Lower leg skin (tissue), 4 donors: ENCODE data around the gene TOP2B. TPM values are rescaled to one million over a fixed set of nuclear protein-coding genes. Genes with fewer than 3 reads are reported as not detected.

ENCODE experiments used
- DNase-seq, 2 donors: peaks; one replicate each; pipeline ENCODE4 v3.0.0-alpha.2; 2019; ENCODE audit warnings: low spot score in 2 of 2
- H3K4me3 ChIP-seq: fragments of 200-600 bp; sonication (generic); 2 replicates; pipeline ENCODE4 v1.5.1; 2017; ENCODE audit warnings: mild to moderate bottlenecking, low read depth; ENCODE audit not compliant: poor library complexity, severe bottlenecking
- POLR2A ChIP-seq, 2 donors: fragments of 450-650 bp; IDR thresholded peaks; one replicate each; pipeline ENCODE4 v1.6.1; 2016 to 2017; ENCODE audit warnings: antibody characterized with exemption in 2 of 2, mild to moderate bottlenecking in 1 of 2, moderate library complexity in 1 of 2
- WGBS, 2 donors: methylation state at CpG; one replicate each; pipeline ENCODE4 v1.1.5; 2018; 5-methylcytosine and 5-hydroxymethylcytosine counted together
- intact Hi-C: fragments of 100-400 bp; cut with DNase I; formaldehyde crosslinking; loops from one replicate; pipeline ENCODE4 v1.15.0; 2023; ENCODE audit warnings: low total_unique reads
- total RNA-seq, 4 donors: library from RNA; depleted of rRNA; stranded (reverse); fragments of >200 nt; gene quantifications; one replicate each; pipeline ENCODE4 v1.1.0, GENCODE V29; 2016
- TF ChIP-seq, protein P1 (sequence below), 3 donors: fragments of 450-650 bp; IDR thresholded peaks; one replicate each; pipeline ENCODE4 v1.5.1; 2016; ENCODE audit warnings: antibody characterized with exemption in 3 of 3, mild to moderate bottlenecking in 3 of 3, moderate library complexity in 2 of 3

TOP2B gene
- total RNA-seq, 4 donors from 2014 or later, result 62.9 to 77.4 (median 65.4) TPM

DNA sequence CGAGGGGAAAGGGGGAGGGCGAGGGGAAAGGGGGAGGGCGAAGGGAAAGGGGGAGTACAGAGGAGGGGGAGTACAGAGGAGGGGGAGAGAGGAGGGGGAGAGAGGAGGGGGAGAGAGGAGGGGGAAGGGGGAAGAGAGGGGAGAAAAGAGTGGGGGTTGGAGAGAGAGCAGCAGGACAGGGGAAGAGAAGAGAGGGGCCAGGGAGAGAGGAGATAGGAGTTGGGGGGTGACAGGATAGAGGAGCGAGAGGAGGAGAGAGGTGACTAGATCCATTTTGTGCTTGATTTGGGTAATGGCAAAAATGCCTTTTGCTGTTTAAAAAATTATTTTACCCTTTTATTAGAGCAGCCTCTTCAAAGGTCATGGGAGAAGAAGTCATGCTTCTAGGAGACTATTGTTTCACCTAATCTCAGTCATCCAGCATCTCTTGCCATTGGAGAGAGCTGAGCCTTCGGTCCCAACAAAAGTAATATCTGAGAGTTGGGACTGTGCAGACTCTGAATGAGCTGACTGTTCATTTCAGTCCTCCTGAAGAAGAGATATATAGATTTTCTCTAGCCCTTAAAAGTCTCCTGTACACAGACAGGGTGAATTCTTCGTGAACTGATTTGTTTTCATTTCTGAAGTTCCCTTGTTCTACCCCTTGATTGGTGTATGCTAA is 15.1 kb upstream of the TOP2B start:
- intact Hi-C loops, result no loop called here
- no peak for DNase-seq
- 86 to 99% methylated on average over 3 to 6 of the region's 6 CpGs for WGBS, 2 donors
- no peak for TF ChIP-seq POLR2A (IDR thresholded peaks at IDR 0.05)
- TF ChIP-seq, protein P1, sequence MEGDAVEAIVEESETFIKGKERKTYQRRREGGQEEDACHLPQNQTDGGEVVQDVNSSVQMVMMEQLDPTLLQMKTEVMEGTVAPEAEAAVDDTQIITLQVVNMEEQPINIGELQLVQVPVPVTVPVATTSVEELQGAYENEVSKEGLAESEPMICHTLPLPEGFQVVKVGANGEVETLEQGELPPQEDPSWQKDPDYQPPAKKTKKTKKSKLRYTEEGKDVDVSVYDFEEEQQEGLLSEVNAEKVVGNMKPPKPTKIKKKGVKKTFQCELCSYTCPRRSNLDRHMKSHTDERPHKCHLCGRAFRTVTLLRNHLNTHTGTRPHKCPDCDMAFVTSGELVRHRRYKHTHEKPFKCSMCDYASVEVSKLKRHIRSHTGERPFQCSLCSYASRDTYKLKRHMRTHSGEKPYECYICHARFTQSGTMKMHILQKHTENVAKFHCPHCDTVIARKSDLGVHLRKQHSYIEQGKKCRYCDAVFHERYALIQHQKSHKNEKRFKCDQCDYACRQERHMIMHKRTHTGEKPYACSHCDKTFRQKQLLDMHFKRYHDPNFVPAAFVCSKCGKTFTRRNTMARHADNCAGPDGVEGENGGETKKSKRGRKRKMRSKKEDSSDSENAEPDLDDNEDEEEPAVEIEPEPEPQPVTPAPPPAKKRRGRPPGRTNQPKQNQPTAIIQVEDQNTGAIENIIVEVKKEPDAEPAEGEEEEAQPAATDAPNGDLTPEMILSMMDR (IDR thresholded peaks at IDR 0.05), result no peak
- no peak overlapping the region for H3K4me3 ChIP-seq

DNA sequence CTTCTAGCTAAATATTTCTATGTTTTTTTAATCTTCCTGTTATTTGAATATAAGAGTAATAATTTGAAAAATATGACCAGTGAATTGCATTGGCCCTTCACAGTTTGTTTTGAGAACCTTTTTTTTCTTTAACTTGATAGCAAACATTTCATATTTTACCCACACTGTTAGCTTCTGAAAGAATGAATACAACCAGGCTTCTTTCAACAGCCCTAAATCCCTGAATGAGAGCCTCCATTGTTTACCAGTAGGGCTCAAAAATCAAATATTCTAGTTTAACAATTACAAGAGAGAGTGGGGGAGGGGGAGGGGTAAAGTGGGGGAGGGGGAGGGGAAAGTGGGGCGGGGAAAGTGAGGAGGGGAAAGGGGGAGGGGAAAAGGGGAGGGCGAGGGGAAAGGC is 14.5 kb upstream of the TOP2B start:
- no CpG with 5 or more reads among the region's 2 CpGs for WGBS, 2 donors
- no peak for TF ChIP-seq POLR2A (IDR thresholded peaks at IDR 0.05)
- TF ChIP-seq, protein P1 (IDR thresholded peaks at IDR 0.05), result no peak

DNA sequence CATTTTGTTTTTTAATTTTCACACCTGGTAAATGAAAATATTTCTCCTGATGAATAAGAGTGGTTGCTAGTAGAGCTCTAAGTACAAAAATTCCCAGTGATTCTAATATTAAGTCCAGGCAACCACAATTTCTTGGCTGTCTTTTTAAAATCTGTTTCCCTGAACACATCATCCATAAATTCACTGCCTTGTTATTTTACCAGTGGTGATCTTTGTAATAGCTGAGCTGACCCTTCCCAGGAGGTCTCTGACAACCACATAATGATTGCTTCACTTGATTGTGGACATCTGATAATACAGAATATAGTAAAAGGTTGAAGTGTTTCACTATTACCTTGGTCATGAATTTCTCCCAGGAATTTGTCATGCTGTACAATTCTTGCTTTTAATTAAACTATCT is 13.9 kb upstream of the TOP2B start:
- intact Hi-C loops, result no loop called here
- no peak for DNase-seq
- TF ChIP-seq POLR2A (IDR thresholded peaks at IDR 0.05), result no peak
- TF ChIP-seq, protein P1 (IDR thresholded peaks at IDR 0.05), result no peak
- H3K4me3 ChIP-seq, result no peak overlapping the region

More for the DNA sequence above, 14.5 kb upstream of the TOP2B start:
- no peak overlapping the region for H3K4me3 ChIP-seq
- intact Hi-C loops, result no loop called here
- no peak for DNase-seq

DNA sequence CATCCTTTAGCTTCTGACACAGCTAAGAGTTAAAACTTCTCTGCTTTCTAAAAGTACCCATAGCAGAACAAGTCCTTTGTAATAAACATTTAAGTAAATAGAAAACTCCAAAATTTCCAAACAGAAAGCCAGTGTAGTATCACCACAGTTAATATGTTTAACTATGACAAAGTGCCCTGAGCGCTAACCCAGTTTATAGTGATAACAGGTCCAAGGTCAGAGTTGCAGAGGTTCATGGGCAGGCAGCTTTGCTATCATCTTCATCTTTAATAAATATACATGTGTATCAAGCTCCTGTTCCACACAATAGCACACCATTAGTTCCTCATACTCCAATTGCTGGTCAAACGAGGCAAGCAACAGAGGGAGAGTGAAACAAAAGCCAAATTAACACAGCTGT is 12.4 kb upstream of the TOP2B start:
- DNase-seq, result no peak
- no peak overlapping the region for H3K4me3 ChIP-seq
- intact Hi-C loops, result no loop called here
- no peak for TF ChIP-seq POLR2A (IDR thresholded peaks at IDR 0.05)
- TF ChIP-seq, protein P1 (IDR thresholded peaks at IDR 0.05), result no peak
- WGBS, 2 donors, result 81 to 94% methylated on average over 2 of the region's 2 CpGs

DNA sequence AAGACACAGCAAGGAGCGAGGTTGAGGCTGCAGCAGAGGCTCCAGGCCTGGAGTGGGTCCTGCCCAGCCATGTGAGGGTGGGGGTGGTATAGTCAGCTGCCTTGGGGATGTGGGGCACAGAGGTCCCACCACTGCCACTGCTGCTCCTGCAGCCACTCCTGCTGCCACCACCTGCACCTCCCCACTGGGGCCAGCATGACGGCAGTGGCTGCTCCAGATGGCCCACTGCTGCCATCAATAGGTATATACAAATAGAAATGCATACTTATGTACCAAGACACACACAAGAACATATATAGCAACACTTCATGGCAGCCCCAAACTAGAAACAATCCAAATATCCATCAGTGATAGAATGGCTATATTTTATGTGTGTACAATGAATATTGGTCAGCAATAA is 10.0 kb upstream of the TOP2B start:
- intact Hi-C loops, result no loop called here
- DNase-seq, result no peak

More for the DNA sequence above, 10.0 kb upstream of the TOP2B start:
- H3K4me3 ChIP-seq, result no peak overlapping the region
- 83 to 89% methylated on average over 2 of the region's 2 CpGs for WGBS, 2 donors
- TF ChIP-seq POLR2A (IDR thresholded peaks at IDR 0.05), result no peak
- TF ChIP-seq, protein P1 (IDR thresholded peaks at IDR 0.05), result no peak
